Memory B cell (primary cell): ENCODE results near the gene RYR1.
"Not testable (repeated sequence)": the region's sequence is repeated elsewhere in the genome, so short reads cannot be mapped to it uniquely, and the experiment has no call there.

ENCODE experiments used
- ATAC-seq: fragments of 150-1000 bp; cut with Tn5 transposase; 2 replicates; pipeline ENCODE4 v1.10.0; 2021; ENCODE audit warnings: low read depth, mild to moderate bottlenecking, moderate library complexity
- DNase-seq, 2 donors: peaks; one replicate each; pipeline ENCODE4 v3.0.0; 2022; ENCODE audit warnings: low spot score in 2 of 2
- H3K27ac Mint-ChIP-seq: one replicate; pipeline ENCODE4 v1.8.0; 2022; ENCODE audit warnings: mild to moderate bottlenecking, moderate library complexity, mixed read lengths
- H3K27me3 Mint-ChIP-seq: one replicate; pipeline ENCODE4 v1.8.0; 2022; ENCODE audit warnings: mixed read lengths
- H3K36me3 Mint-ChIP-seq: one replicate; pipeline ENCODE4 v1.8.0; 2022; ENCODE audit warnings: mild to moderate bottlenecking, mixed read lengths
- H3K4me1 Mint-ChIP-seq: one replicate; pipeline ENCODE4 v1.8.0; 2022; ENCODE audit warnings: mixed read lengths
- H3K4me3 Mint-ChIP-seq: one replicate; pipeline ENCODE4 v1.8.0; 2022; ENCODE audit warnings: mild to moderate bottlenecking, moderate library complexity, mixed read lengths
- H3K9me3 Mint-ChIP-seq: one replicate; pipeline ENCODE4 v1.8.0; 2022; ENCODE audit warnings: mixed read lengths

Gene RYR1

DNA sequence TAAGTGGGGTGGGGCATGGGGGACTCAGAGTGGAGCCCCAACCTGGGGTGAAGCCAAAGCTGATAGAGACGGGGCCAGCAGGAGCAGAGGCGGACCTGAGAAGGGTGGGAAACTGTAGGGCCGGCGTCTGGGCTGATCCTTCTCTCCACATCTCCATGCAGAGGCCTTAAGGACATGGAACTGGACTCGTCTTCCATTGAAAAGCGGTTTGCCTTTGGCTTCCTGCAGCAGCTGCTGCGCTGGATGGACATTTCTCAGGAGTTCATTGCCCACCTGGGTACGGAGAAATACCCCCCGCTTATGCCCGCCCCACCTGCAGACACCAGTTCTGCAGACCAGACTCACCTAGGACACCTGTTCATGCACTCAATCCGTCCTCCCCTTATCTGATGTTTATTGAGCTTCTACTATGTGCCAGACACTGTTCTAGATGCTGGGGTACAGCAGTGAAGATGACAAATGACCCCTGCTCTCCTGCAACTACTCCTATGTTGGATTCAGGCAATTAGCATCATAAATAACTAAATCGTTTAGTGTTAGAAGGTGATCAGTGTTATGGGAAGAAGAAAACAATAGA, 74.1 kb downstream of the RYR1 start:
- Mint-ChIP-seq H3K4me1 (peaks cover 8% of the 10 kb centered on the region), H3K27me3 (peaks cover 13% of the 10 kb centered on the region), H3K9me3 (peaks cover 1% of the 10 kb centered on the region), H3K4me3 (no peak overlapping the region), H3K27ac (no peak overlapping the region), H3K36me3 (peaks cover 2% of the 10 kb centered on the region)
- no peak for ATAC-seq
- DNase-seq, result no peak

DNA sequence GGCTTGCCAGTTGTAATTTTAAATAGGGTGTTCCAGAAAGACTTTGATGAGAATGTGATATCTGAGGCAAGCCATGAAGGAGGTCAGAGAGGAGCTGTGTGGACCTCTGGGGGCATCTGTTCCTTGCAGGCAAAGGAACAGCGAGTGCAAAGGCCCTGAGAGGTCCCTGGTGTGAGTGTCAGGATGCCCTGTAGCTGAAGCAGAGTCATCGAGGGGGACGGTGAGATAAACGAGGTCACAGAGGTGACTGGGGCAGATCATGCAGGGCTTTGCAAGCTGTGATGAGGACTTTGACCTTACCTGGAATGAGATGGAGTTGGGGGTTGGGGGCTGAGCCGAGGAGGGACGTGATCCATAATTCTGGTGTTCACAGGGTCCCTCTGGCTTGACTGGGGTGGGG, 75.0 kb downstream of the RYR1 start:
- ATAC-seq, result no peak
- Mint-ChIP-seq H3K9me3 (peaks cover 1% of the 10 kb centered on the region), H3K27me3 (peaks cover 13% of the 10 kb centered on the region), H3K4me3 (no peak overlapping the region), H3K4me1 (peaks cover 8% of the 10 kb centered on the region), H3K36me3 (peaks cover 2% of the 10 kb centered on the region), H3K27ac (no peak overlapping the region)
- DNase-seq, result no peak

GRCh38 chr19:38509027-38509426, 75.5 kb downstream of the RYR1 start:
- Mint-ChIP-seq H3K4me1 (peaks cover 8% of the 10 kb centered on the region), H3K9me3 (peaks cover 1% of the 10 kb centered on the region), H3K4me3 (no peak overlapping the region), H3K36me3 (peaks cover 2% of the 10 kb centered on the region), H3K27me3 (peaks cover 13% of the 10 kb centered on the region), H3K27ac (no peak overlapping the region)
- ATAC-seq (no peak), DNase-seq (no peak)

GRCh38 chr19:38511074-38511708, 77.7 kb downstream of the RYR1 start:
- Mint-ChIP-seq H3K27me3 (peaks cover 7% of the 10 kb centered on the region), H3K4me1 (peaks cover 10% of the 10 kb centered on the region), H3K27ac (no peak overlapping the region), H3K36me3 (peaks cover 2% of the 10 kb centered on the region), H3K9me3 (peaks cover 1% of the 10 kb centered on the region), H3K4me3 (no peak overlapping the region)
- DNase-seq (no peak), ATAC-seq (no peak)

DNA sequence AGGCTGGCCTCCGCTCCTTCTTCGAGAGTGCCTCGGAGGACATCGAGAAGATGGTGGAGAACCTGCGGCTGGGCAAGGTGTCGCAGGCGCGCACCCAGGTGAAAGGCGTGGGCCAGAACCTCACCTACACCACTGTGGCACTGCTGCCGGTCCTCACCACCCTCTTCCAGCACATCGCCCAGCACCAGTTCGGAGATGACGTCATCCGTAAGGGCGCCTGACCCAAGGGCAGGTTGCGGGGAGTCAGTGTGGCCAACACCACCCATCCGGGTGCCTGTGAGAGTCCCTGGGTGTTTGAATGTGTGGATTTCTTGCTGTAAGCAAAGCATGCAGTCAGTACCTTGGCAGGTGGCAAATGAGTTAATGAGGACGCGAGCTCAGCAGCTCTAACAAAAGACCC, 78.8 kb downstream of the RYR1 start:
- ATAC-seq, result no peak
- DNase-seq, result no peak
- Mint-ChIP-seq H3K27ac (no peak overlapping the region), H3K9me3 (no peaks in the 10 kb centered on the region), H3K4me3 (no peak overlapping the region), H3K4me1 (peaks cover 5% of the 10 kb centered on the region), H3K27me3 (peaks cover 7% of the 10 kb centered on the region), H3K36me3 (no peaks in the 10 kb centered on the region)

GRCh38 chr19:38513156-38513555, 79.7 kb downstream of the RYR1 start:
- H3K9me3 Mint-ChIP-seq, H3K4me3 Mint-ChIP-seq, DNase-seq, H3K27ac Mint-ChIP-seq, ATAC-seq, H3K27me3 Mint-ChIP-seq, H3K36me3 Mint-ChIP-seq, H3K4me1 Mint-ChIP-seq: not testable (repeated sequence)

DNA sequence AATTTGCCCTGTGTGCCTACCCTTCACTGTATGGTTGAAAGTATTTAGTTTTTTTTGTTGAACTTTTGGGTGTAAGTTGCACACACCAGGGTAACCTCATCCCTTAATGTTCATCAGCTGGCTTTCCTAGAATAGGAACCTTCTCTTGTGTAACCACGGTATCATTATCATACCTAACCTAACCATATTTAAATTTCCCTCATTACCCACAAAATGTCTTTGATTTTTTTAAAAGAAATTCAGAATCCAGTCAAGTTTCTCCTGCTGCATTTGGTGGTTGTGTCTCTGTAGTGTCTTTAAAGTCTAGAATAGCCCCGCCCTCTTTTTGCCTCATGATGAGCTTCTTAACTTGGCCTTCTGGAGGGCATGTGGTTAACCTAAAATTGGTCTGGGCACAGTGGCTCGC, 80.3 kb downstream of the RYR1 start:
- H3K4me3 Mint-ChIP-seq, result no peak overlapping the region
- no peak for DNase-seq
- peaks cover 8% of the 10 kb centered on the region for H3K27me3 Mint-ChIP-seq
- no peaks in the 10 kb centered on the region for H3K9me3 Mint-ChIP-seq
- no peaks in the 10 kb centered on the region for H3K36me3 Mint-ChIP-seq
- H3K4me1 Mint-ChIP-seq, result peaks cover 5% of the 10 kb centered on the region
- ATAC-seq, result no peak
- no peak overlapping the region for H3K27ac Mint-ChIP-seq

- DNase-seq, result peak; percentile 74 to 83
- peak overlapping the region; percentile 63 for H3K4me3 Mint-ChIP-seq
- H3K27me3 Mint-ChIP-seq, result peaks cover 8% of the 10 kb centered on the region
- peak; percentile 94 for ATAC-seq
- H3K36me3 Mint-ChIP-seq, result no peaks in the 10 kb centered on the region
- no peaks in the 10 kb centered on the region for H3K9me3 Mint-ChIP-seq
- H3K27ac Mint-ChIP-seq, result no peak overlapping the region
- H3K4me1 Mint-ChIP-seq, result peaks cover 5% of the 10 kb centered on the region
These were observed 81.5 kb downstream of the RYR1 start for GRCh38 chr19:38514812-38515633.

GRCh38 chr19:38515896-38516295, 82.4 kb downstream of the RYR1 start:
- ATAC-seq (no peak), DNase-seq (no peak)
- Mint-ChIP-seq H3K27ac (no peak overlapping the region), H3K4me1 (peaks cover 5% of the 10 kb centered on the region), H3K27me3 (peaks cover 7% of the 10 kb centered on the region), H3K36me3 (no peaks in the 10 kb centered on the region), H3K9me3 (no peaks in the 10 kb centered on the region), H3K4me3 (no peak overlapping the region)

DNA sequence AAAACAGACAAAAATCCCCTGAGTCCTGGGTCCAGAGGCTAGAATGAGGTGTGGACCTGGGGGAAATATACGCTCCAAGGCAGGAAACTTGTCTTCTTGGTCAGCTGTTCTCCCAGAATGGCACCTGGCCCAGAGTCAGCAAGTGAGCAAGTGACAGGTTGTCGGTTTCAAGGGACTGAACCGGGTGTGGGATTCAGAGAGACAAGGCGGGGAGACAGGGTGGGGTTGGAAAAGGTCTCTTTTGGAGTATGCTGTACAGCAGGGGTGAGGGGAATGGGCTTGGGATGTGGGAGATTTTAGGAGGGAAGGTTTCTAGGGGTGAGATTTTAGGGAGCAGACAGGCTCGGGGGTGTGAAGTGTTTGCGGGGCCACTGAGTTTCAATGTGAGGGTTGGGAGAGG, 83.3 kb downstream of the RYR1 start:
- peaks cover 5% of the 10 kb centered on the region for H3K4me1 Mint-ChIP-seq
- no peak overlapping the region for H3K4me3 Mint-ChIP-seq
- no peaks in the 10 kb centered on the region for H3K9me3 Mint-ChIP-seq
- no peak overlapping the region for H3K27ac Mint-ChIP-seq
- no peaks in the 10 kb centered on the region for H3K36me3 Mint-ChIP-seq
- H3K27me3 Mint-ChIP-seq, result peaks cover 2% of the 10 kb centered on the region
- DNase-seq, result no peak
- no peak for ATAC-seq

DNA sequence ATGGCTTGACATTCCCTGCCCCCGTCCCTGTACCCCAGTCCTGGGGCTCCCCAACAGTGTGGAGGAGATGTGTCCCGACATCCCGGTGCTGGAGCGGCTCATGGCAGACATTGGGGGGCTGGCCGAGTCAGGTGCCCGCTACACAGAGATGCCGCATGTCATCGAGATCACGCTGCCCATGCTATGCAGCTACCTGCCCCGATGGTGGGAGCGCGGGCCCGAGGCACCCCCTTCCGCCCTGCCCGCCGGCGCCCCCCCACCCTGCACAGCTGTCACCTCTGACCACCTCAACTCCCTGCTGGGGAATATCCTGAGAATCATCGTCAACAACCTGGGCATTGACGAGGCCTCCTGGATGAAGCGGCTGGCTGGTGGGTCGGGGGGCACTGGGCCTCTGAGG, 83.8 kb downstream of the RYR1 start:
- Mint-ChIP-seq H3K27me3 (peaks cover 2% of the 10 kb centered on the region), H3K4me3 (no peak overlapping the region), H3K9me3 (no peaks in the 10 kb centered on the region), H3K36me3 (no peaks in the 10 kb centered on the region), H3K27ac (no peak overlapping the region), H3K4me1 (peaks cover 5% of the 10 kb centered on the region)
- DNase-seq, result no peak
- ATAC-seq, result no peak

DNA sequence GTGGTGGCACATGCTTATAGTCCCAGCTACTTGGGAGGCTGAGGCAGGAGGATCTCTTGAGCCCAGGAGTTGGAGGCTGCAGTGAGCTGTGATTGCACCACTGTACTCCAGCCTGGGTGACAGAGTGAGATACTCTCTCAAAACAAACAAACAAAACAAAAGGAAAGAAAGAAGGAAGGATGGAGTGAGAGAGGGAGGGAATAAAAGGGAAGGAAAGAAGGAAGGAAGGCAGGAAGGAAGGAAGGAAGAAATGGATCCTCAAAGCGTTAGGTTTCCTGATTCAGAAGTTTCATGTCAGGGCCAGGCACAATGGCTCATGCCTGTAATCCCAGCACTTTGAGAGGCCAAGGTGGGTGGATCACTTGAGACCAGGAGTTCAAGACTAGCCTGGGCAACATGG, 84.5 kb downstream of the RYR1 start:
- not testable (repeated sequence) for H3K27me3 Mint-ChIP-seq, DNase-seq, H3K36me3 Mint-ChIP-seq, H3K9me3 Mint-ChIP-seq, H3K4me3 Mint-ChIP-seq, H3K4me1 Mint-ChIP-seq, H3K27ac Mint-ChIP-seq, ATAC-seq

- DNase-seq, result no peak
- Mint-ChIP-seq H3K36me3 (no peaks in the 10 kb centered on the region), H3K9me3 (no peaks in the 10 kb centered on the region), H3K27me3 (peaks cover 5% of the 10 kb centered on the region), H3K4me1 (peaks cover 5% of the 10 kb centered on the region), H3K27ac (no peak overlapping the region), H3K4me3 (no peak overlapping the region)
- ATAC-seq, result no peak
These were observed 85.7 kb downstream of the RYR1 start for GRCh38 chr19:38519168-38519567.

GRCh38 chr19:38519988-38520387, 86.5 kb downstream of the RYR1 start:
- H3K4me3 Mint-ChIP-seq, result no peak overlapping the region
- DNase-seq (no peak), ATAC-seq (no peak)
- no peaks in the 10 kb centered on the region for H3K9me3 Mint-ChIP-seq
- peaks cover 8% of the 10 kb centered on the region for H3K27me3 Mint-ChIP-seq
- H3K4me1 Mint-ChIP-seq, result peaks cover 3% of the 10 kb centered on the region
- no peak overlapping the region for H3K27ac Mint-ChIP-seq
- no peaks in the 10 kb centered on the region for H3K36me3 Mint-ChIP-seq
